PC-9 (cell line): ENCODE data around the gene ZFHX3. TPM values are rescaled to one million over a fixed set of nuclear protein-coding genes. Genes with fewer than 3 reads are reported as not detected.

Experiments
- BruUV-seq: library from RNA; stranded (reverse); fragments of 400-500 nt; replicated peaks from 2 replicates; lab custom pipeline; 2021; lab: Mats Ljungman, UMichigan
- CTCF ChIA-PET: fragments of 300-600 bp; sonication (Branson Sonifier 250); formaldehyde crosslinking; loops from one replicate; lab custom pipeline; 2022; ENCODE audit warnings: antibody characterized with exemption; lab: Charles Lee
- POLR2A ChIA-PET: fragments of 300-600 bp; sonication (Branson Sonifier 250); formaldehyde crosslinking; loops from one replicate; lab custom pipeline; 2022; ENCODE audit warnings: antibody characterized with exemption; ENCODE audit not compliant: unreplicated experiment; lab: Charles Lee
- DNase-seq, 2 experiments: peaks; one replicate each; pipeline versions ENCODE4 v3.0.0 to v3.0.0-alpha.2; 2015 to 2022; ENCODE audit warnings: mixed read lengths in 1 of 2
- H2AFZ ChIP-seq: fragments of 200-600 bp; sonication (generic); 2 replicates; pipeline ENCODE4 v1.8.1; 2017; ENCODE audit warnings: antibody characterized with exemption
- H3F3A ChIP-seq: fragments of 200-600 bp; sonication (generic); 2 replicates; pipeline ENCODE4 v1.8.1; 2017; ENCODE audit warnings: antibody characterized with exemption, mild to moderate bottlenecking, low read depth; ENCODE audit not compliant: insufficient read depth
- H3K27ac ChIP-seq: fragments of 200-600 bp; sonication (generic); 2 replicates; pipeline ENCODE4 v1.6.1; 2016; ENCODE audit warnings: mixed run types
- H3K27me3 ChIP-seq: fragments of 200-600 bp; sonication (generic); 2 replicates; pipeline ENCODE4 v1.6.1; 2016; ENCODE audit warnings: low read depth, mixed run types; ENCODE audit not compliant: insufficient read depth
- H3K36me3 ChIP-seq: fragments of 200-600 bp; sonication (generic); 2 replicates; pipeline ENCODE4 v1.6.1; 2016; ENCODE audit warnings: low read depth, mixed run types
- H3K4me1 ChIP-seq: fragments of 200-600 bp; sonication (generic); replicated peaks from 2 replicates; pipeline ENCODE4 v1.6.1; 2016; ENCODE audit warnings: mixed run types; ENCODE audit not compliant: insufficient read depth
- H3K4me2 ChIP-seq: fragments of 200-600 bp; sonication (generic); 2 replicates; pipeline ENCODE4 v1.6.1; 2017; ENCODE audit warnings: mixed run types
- H3K4me3 ChIP-seq: fragments of 200-600 bp; sonication (generic); 2 replicates; pipeline ENCODE4 v1.6.1; 2016; ENCODE audit warnings: mixed run types
- H3K79me2 ChIP-seq: fragments of 200-600 bp; sonication (generic); 2 replicates; pipeline ENCODE4 v1.6.1; 2017; ENCODE audit warnings: low read depth, mixed run types
- H3K9me2 ChIP-seq: fragments of 200-600 bp; sonication (generic); 2 replicates; pipeline ENCODE4 v1.8.1; 2017; ENCODE audit warnings: mild to moderate bottlenecking; ENCODE audit not compliant: insufficient read depth
- H3K9me3 ChIP-seq: fragments of 200-600 bp; sonication (generic); 2 replicates; pipeline ENCODE4 v1.8.1; 2016; ENCODE audit warnings: low read depth; ENCODE audit not compliant: insufficient read depth
- H4K20me1 ChIP-seq: fragments of 200-600 bp; sonication (generic); 2 replicates; pipeline ENCODE4 v1.8.1; 2017; ENCODE audit not compliant: insufficient read depth
- CTCF ChIP-seq: fragments of 200-600 bp; sonication (generic); conservative IDR thresholded peaks from 2 replicates; pipeline ENCODE4 v1.6.1; 2017; ENCODE audit warnings: mixed run types, antibody characterized with exemption, mild to moderate bottlenecking, moderate library complexity
- EZH2 ChIP-seq: fragments of 200-600 bp; sonication (generic); IDR thresholded peaks from 2 replicates; pipeline ENCODE4 v1.8.0; 2017; ENCODE audit warnings: antibody characterized with exemption, low read depth
- intact Hi-C: fragments of 100-400 bp; cut with micrococcal nuclease; formaldehyde crosslinking; loops from one replicate; pipeline ENCODE4 v1.10.0; 2022; ENCODE audit not compliant: unreplicated experiment
- total RNA-seq: library from RNA; stranded (reverse); gene quantifications from 2 replicates; pipeline ENCODE4 v1.2.3, GENCODE V29; 2021

Gene ZFHX3
- total RNA-seq, 1 experiment from 2014 or later: 23.1 TPM

- POLR2A ChIA-PET: no interaction called here
- no TSS peak for BruUV-seq
- Histone ChIP-seq H3F3A (0 out of 2 replicates have a peak, but pooled peaks cover 2% of the 10 kb centered on the region), H3K4me3 (no peak overlapping the region), H3K36me3 (no peaks in the 10 kb centered on the region), H3K4me2 (no peak overlapping the region), H3K4me1 (no peaks in the 10 kb centered on the region), H4K20me1 (no peaks in the 10 kb centered on the region; the same call in 1 of the 2 replicates), H3K27ac (no peak overlapping the region), H3K27me3 (no peaks in the 10 kb centered on the region), H3K9me2 (no peaks in the 10 kb centered on the region), H3K9me3 (no peaks in the 10 kb centered on the region), H2AFZ (no peak overlapping the region), H3K79me2 (no peaks in the 10 kb centered on the region)
- intact Hi-C loops: no loop called here
- CTCF ChIA-PET: interaction anchor here (0.7 kb wide), 1 partner anchor 177 kb away, joined by 9 read pairs; no protein-coding TSS in a partner anchor
- TF ChIP-seq EZH2: no peak
- DNase-seq: no peak
These were observed 262.0 kb downstream of the ZFHX3 start for GRCh38 chr16:72785886-72786285.

GRCh38 chr16:72785171-72785570, 262.8 kb downstream of the ZFHX3 start:
- Histone ChIP-seq H3K4me1 (no peaks in the 10 kb centered on the region), H3F3A (0 out of 2 replicates have a peak, but pooled peaks cover 2% of the 10 kb centered on the region), H3K4me2 (no peak overlapping the region), H2AFZ (no peak overlapping the region), H3K9me3 (no peaks in the 10 kb centered on the region), H3K27me3 (no peaks in the 10 kb centered on the region), H3K27ac (no peak overlapping the region), H3K9me2 (no peaks in the 10 kb centered on the region), H3K36me3 (no peaks in the 10 kb centered on the region), H3K79me2 (no peaks in the 10 kb centered on the region), H3K4me3 (no peak overlapping the region), H4K20me1 (no peaks in the 10 kb centered on the region; the same call in 1 of the 2 replicates)
- intact Hi-C loops: no loop called here
- no peak for TF ChIP-seq EZH2
- no peak for TF ChIP-seq CTCF
- POLR2A ChIA-PET: no interaction called here
- CTCF ChIA-PET: no interaction called here
- DNase-seq: no peak
- no TSS peak for BruUV-seq

- H2AFZ ChIP-seq: no peak overlapping the region
- POLR2A ChIA-PET: interaction anchor here (0.6 kb wide), 1 partner anchor 213 kb away, joined by 4 read pairs; no protein-coding TSS in a partner anchor
- no peaks in the 10 kb centered on the region for H3K36me3 ChIP-seq
- CTCF ChIA-PET: interaction anchor here (0.6 kb wide), 1 partner anchor 659 kb away, joined by 3 read pairs; no protein-coding TSS in a partner anchor
- no peaks in the 10 kb centered on the region for H3K9me3 ChIP-seq
- no peaks in the 10 kb centered on the region for H3K27me3 ChIP-seq
- H3F3A ChIP-seq: 0 out of 2 replicates have a peak, but pooled peaks cover 2% of the 10 kb centered on the region
- no peaks in the 10 kb centered on the region for H3K79me2 ChIP-seq
- no peak overlapping the region for H3K4me2 ChIP-seq
- no peak overlapping the region for H3K27ac ChIP-seq
- no peaks in the 10 kb centered on the region for H3K9me2 ChIP-seq
- H4K20me1 ChIP-seq: no peaks in the 10 kb centered on the region
- no TSS peak for BruUV-seq
- intact Hi-C loops: no loop called here
- no peak for DNase-seq
- no peak overlapping the region for H3K4me3 ChIP-seq
- TF ChIP-seq CTCF (no peak), EZH2 (no peak)
- no peaks in the 10 kb centered on the region for H3K4me1 ChIP-seq
These were observed 264.1 kb downstream of the ZFHX3 start for GRCh38 chr16:72783716-72784318.
